Measurements from ENCODE around the gene ADGRB2.

The ADGRB2 gene

GRCh38 chr1:31745946-31746670 is 18.0 kb downstream of the ADGRB2 start:
- DNase-seq = no peak

GRCh38 chr1:31745096-31745945 is 18.8 kb downstream of the ADGRB2 start:
- DNase-seq = peak; percentile 86

GRCh38 chr1:31744165-31744888 is 19.8 kb downstream of the ADGRB2 start:
- peak; percentile 99 for DNase-seq

- no peak for DNase-seq
Observed at GRCh38 chr1:31742462-31743212, 21.5 kb downstream of the ADGRB2 start.

GRCh38 chr1:31739346-31739745 is 24.8 kb downstream of the ADGRB2 start:
- DNase-seq = peak; percentile 89

GRCh38 chr1:31736675-31737074 is 27.5 kb downstream of the ADGRB2 start:
- DNase-seq = no peak

- DNase-seq = no peak
Observed at GRCh38 chr1:31735571-31735970, 28.6 kb downstream of the ADGRB2 start.

- no peak for DNase-seq
Observed at GRCh38 chr1:31734582-31735107, 29.5 kb downstream of the ADGRB2 start.

GRCh38 chr1:31733389-31734219 is 30.5 kb downstream of the ADGRB2 start:
- DNase-seq = no peak

GRCh38 chr1:31732751-31733289 is 31.3 kb downstream of the ADGRB2 start:
- DNase-seq = no peak

GRCh38 chr1:31732343-31732742 is 31.8 kb downstream of the ADGRB2 start:
- DNase-seq = no peak

GRCh38 chr1:31731049-31731565 is 33.0 kb downstream of the ADGRB2 start:
- no peak for DNase-seq

- no peak for DNase-seq
Observed at GRCh38 chr1:31730336-31731048, 33.6 kb downstream of the ADGRB2 start.

- no peak for DNase-seq
Observed at GRCh38 chr1:31727849-31728248, 36.3 kb downstream of the ADGRB2 start.

- DNase-seq = no peak
Observed at GRCh38 chr1:31727195-31727594, 36.9 kb downstream of the ADGRB2 start.

- no peak for DNase-seq
Observed at GRCh38 chr1:31726715-31727114, 37.4 kb downstream of the ADGRB2 start.

- peak; percentile 85 for DNase-seq
Observed at GRCh38 chr1:31725777-31726535, 38.2 kb downstream of the ADGRB2 start.

GRCh38 chr1:31725134-31725533 is 39.0 kb downstream of the ADGRB2 start:
- DNase-seq = no peak

- DNase-seq = peak; percentile 87
Observed at GRCh38 chr1:31723828-31724359, 40.2 kb downstream of the ADGRB2 start.

Measured in RPMI8226 (cell line).